IPS-18a (cell line): ENCODE measurements around the gene MRPS21.
A peak's percentile ranks its signal among the peaks of the same experiment; 100 is the strongest.

Experiments used
- H3K27ac ChIP-seq: one replicate; pipeline ENCODE4 v1.5.1; 2013; ENCODE audit warnings: low read length
- H3K27me3 ChIP-seq: one replicate; pipeline ENCODE4 v1.6.1; 2013; ENCODE audit warnings: mild to moderate bottlenecking, low read length; ENCODE audit not compliant: control insufficient read depth, insufficient read depth
- H3K36me3 ChIP-seq: one replicate; pipeline ENCODE4 v1.6.1; 2013; ENCODE audit warnings: low read depth, low read length; ENCODE audit not compliant: control insufficient read depth
- H3K4me1 ChIP-seq: one replicate; pipeline ENCODE4 v1.6.1; 2013; ENCODE audit warnings: low read depth, low read length; ENCODE audit not compliant: control insufficient read depth
- H3K4me3 ChIP-seq: one replicate; pipeline ENCODE4 v1.5.1; 2013; ENCODE audit warnings: low read length
- H3K9ac ChIP-seq: one replicate; pipeline ENCODE4 v1.6.1; 2013; ENCODE audit warnings: mild to moderate bottlenecking, low read length, moderate library complexity
- H3K9me3 ChIP-seq: one replicate; pipeline ENCODE4 v1.6.1; 2013; ENCODE audit warnings: low read depth, low read length; ENCODE audit not compliant: control insufficient read depth

The MRPS21 gene

DNA sequence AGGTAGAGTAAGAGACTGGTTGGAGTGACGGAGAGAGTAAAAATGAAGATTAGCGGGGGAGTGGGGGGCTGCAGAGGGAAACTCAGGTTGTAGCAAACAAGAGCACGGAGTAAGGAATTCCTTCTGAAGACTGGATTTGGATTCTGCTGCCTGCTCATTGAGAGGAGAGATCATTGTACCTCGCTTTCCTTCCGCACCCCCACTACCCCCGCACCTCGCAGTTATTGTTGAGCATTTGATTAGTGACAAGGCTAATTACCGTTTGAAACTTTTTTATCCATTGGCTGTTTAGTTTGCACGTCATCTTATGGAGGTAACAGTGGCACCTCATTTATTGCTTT is 28.1 kb downstream of the MRPS21 start:
- Histone ChIP-seq H3K9ac (peak overlapping the region; percentile 84), H3K9me3 (no peaks in the 10 kb centered on the region), H3K36me3 (peaks cover 26% of the 10 kb centered on the region), H3K27me3 (no peaks in the 10 kb centered on the region), H3K4me3 (peak overlapping the region; percentile 88), H3K4me1 (peaks cover 5% of the 10 kb centered on the region), H3K27ac (peak overlapping the region; percentile 37)

DNA sequence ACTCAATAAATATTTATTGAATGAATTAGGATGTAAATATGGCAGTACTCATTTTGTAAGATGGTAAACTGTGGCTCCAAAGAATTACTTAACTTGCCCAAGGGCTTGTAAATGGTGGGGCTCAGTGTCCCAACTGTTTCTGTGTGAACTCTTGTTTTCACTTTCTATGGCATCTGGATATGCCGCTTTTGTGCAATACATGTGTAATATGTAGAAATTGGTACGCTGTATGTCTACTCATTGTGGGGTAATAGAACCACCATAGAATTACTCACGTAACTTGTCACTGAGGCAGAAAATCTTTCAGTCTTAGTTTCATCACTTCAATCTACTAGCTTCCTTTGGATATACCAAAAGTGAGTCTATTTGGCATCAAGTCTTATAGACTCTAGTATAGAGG is 28.6 kb downstream of the MRPS21 start:
- no peaks in the 10 kb centered on the region for H3K9me3 ChIP-seq
- H3K4me3 ChIP-seq: peak overlapping the region; percentile 88
- peak overlapping the region; percentile 84 for H3K9ac ChIP-seq
- no peaks in the 10 kb centered on the region for H3K27me3 ChIP-seq
- H3K27ac ChIP-seq: peak overlapping the region; percentile 37
- H3K36me3 ChIP-seq: peaks cover 31% of the 10 kb centered on the region
- H3K4me1 ChIP-seq: peaks cover 5% of the 10 kb centered on the region

DNA sequence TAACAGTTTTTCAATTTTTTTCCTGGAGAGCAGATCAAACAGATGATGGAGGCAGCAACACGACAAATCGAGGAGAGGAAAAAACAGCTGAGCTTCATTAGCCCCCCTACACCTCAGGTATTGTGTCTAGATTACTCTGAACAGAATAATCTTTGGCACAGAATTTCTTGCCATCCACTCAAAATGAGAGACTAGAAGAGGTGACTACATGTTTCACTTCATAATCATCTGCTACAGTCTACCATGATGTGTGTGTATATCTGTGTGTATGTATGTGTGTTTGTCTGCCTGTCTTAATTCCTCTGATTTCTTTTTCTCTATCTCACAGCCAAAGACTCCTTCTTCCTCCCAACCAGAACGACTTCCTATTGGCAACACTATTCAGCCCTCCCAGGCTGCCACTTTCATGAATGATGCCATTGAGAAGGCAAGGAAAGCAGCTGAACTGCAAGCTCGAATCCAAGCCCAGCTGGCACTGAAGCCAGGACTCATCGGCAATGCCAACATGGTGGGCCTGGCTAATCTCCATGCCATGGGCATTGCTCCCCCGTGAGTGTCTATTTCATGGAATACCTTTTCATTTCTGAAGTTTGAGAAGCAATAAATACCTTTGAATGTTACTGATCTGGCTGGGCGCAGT is 39.1 kb downstream of the MRPS21 start:
- Histone ChIP-seq H3K27me3 (no peaks in the 10 kb centered on the region), H3K9ac (no peak overlapping the region), H3K4me3 (no peak overlapping the region), H3K9me3 (no peaks in the 10 kb centered on the region), H3K36me3 (peaks cover 84% of the 10 kb centered on the region), H3K27ac (no peak overlapping the region), H3K4me1 (no peaks in the 10 kb centered on the region)

DNA sequence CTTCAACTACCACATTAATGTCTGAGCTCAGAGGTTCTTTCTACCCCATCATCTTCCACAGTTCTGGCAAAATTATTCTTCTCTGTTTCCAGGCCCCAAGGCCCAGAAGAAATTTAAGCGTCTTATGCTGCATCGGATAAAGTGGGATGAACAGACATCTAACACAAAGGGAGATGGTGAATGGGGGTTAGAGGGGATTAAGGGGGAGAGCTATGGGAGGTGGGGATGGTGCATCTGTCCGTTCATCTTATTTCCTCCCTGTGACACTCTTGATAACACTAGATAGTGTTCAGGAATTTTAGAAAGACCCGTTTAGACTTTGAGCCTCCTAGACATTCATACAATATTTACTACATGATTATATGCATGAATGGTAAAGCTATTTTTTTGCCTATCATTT is 52.7 kb downstream of the MRPS21 start:
- Histone ChIP-seq H3K4me1 (no peaks in the 10 kb centered on the region), H3K9ac (no peak overlapping the region), H3K36me3 (peaks cover 77% of the 10 kb centered on the region), H3K9me3 (no peaks in the 10 kb centered on the region), H3K4me3 (no peak overlapping the region), H3K27ac (no peak overlapping the region), H3K27me3 (no peaks in the 10 kb centered on the region)

DNA sequence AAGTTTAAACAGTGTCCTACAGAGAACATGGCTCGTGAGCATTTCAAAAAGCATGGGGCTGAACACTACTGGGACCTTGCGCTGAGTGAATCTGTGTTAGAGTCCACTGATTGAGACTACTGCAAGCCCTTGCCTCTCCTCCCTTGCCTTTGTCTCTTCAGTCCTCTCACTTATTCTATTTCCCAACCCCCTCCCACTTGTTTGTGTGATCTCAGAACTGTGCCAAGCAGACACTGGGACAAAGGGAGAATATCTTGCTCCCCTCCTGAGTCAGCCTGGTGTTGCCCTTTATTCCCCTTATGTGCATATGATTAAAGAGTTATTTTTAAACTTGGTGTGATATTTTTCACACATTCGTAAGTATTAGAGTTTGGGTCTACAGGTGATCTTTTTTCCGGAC is 59.2 kb downstream of the MRPS21 start:
- H3K36me3 ChIP-seq: peaks cover 50% of the 10 kb centered on the region
- H3K4me1 ChIP-seq: no peaks in the 10 kb centered on the region
- no peak overlapping the region for H3K9ac ChIP-seq
- no peaks in the 10 kb centered on the region for H3K9me3 ChIP-seq
- no peaks in the 10 kb centered on the region for H3K27me3 ChIP-seq
- no peak overlapping the region for H3K4me3 ChIP-seq
- no peak overlapping the region for H3K27ac ChIP-seq
